ENCODE measurements around the gene DNAAF3.

DNA sequence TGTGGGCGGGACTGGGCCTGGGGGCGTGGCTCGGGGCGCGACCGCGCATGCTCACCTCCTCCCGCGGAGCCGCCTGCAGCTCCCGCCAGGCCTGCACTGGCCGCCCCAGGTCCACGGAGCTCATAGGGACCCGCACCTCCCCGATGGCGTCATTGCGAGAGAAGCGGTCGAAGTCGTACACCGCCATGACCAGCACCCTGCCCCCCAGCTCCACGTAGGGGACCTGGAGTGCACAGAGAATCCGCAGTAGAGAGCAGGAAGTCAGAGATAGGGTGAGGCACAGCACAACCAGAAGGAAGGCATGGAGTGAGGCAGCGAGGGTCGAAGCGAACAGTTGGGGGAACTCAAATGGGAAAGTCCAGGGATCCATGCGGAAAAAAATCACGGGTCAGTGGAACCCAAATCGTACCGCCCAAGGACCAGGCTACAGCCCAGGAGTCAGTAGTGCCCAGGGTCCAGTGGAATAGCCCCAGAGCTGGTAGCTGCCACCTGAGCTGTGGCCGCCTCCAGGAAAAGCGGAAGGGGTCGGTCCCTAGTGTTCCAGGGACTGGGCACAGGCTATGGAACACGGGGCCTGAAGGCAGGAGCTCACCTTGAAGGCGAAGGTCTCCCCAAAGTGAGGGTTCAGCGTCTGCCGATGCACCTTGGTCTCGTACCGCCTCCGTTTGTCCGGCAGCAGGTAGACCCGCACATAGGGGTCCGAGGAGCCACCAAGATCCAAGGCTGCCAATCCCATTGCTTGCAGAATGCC is 8.9 kb upstream of the DNAAF3 start:
- no peak for TF ChIP-seq CTCF (optimal IDR thresholded peaks at IDR 0.05 in 1 of 3, IDR thresholded peaks at IDR 0.05 in 1 of 3, conservative IDR thresholded peaks at IDR 0.05 in 1 of 3; ENCODE audit: extremely low read depth in 1 of 3, insufficient read depth in 2 of 3, low read length in 3 of 3)
- TF ChIP-seq EZH2 (IDR thresholded peaks at IDR 0.05; ENCODE audit: low read length) = no peak
